GM23338 (cell line): Measurements from ENCODE around the gene RAB3GAP2. TPM values are rescaled to one million over a fixed set of nuclear protein-coding genes. Genes with fewer than 3 reads are reported as not detected.

Experiments
- ATAC-seq: fragments of 200-7000 bp; cut with Tn5 transposase; 3 replicates; pipeline ENCODE4 v1.9.1; 2020
- DNase-seq: peaks from one replicate; pipeline ENCODE4 v3.0.0-alpha.2; 2015; ENCODE audit warnings: low spot score
- H2AFZ ChIP-seq: fragments of 200-600 bp; sonication (generic); 2 replicates; pipeline ENCODE4 v1.8.0; 2016; ENCODE audit warnings: antibody characterized with exemption, mild to moderate bottlenecking, moderate library complexity
- H3F3A ChIP-seq: fragments of 200-600 bp; sonication (generic); replicated peaks from 2 replicates; pipeline ENCODE4 v1.8.0; 2017; ENCODE audit warnings: antibody characterized with exemption, mixed run types, low read depth
- H3K27ac ChIP-seq: fragments of 200-600 bp; sonication (generic); 2 replicates; pipeline ENCODE4 v1.6.1; 2016; ENCODE audit warnings: low read depth
- H3K27me3 ChIP-seq: fragments of 200-600 bp; sonication (generic); 2 replicates; pipeline ENCODE4 v1.8.0; 2016; ENCODE audit warnings: mild to moderate bottlenecking, mixed run types, moderate library complexity; ENCODE audit not compliant: insufficient read depth
- H3K36me3 ChIP-seq: fragments of 200-600 bp; sonication (generic); 2 replicates; pipeline ENCODE4 v1.8.0; 2016; ENCODE audit warnings: mild to moderate bottlenecking; ENCODE audit not compliant: insufficient read depth
- H3K4me1 ChIP-seq: fragments of 200-600 bp; sonication (generic); 2 replicates; pipeline ENCODE4 v1.8.0; 2016; ENCODE audit warnings: mild to moderate bottlenecking, moderate library complexity; ENCODE audit not compliant: insufficient read depth
- H3K4me2 ChIP-seq: fragments of 200-600 bp; sonication (generic); 2 replicates; pipeline ENCODE4 v1.7.1; 2017; ENCODE audit warnings: mixed run types
- H3K4me3 ChIP-seq: fragments of 200-600 bp; sonication (generic); 2 replicates; pipeline ENCODE4 v1.6.1; 2016; ENCODE audit warnings: mixed run types
- H3K79me2 ChIP-seq: fragments of 200-600 bp; sonication (generic); replicated peaks from 2 replicates; pipeline ENCODE4 v1.8.0; 2017; ENCODE audit warnings: mild to moderate bottlenecking; ENCODE audit not compliant: insufficient read depth
- H3K9me2 ChIP-seq: fragments of 200-600 bp; sonication (generic); 2 replicates; pipeline ENCODE4 v1.8.0; 2017; ENCODE audit not compliant: insufficient read depth
- H4K20me1 ChIP-seq: fragments of 200-600 bp; sonication (generic); replicated peaks from 2 replicates; pipeline ENCODE4 v1.8.0; 2017; ENCODE audit warnings: mild to moderate bottlenecking; ENCODE audit not compliant: insufficient read depth
- H3K27ac Mint-ChIP-seq: 2 replicates; pipeline ENCODE4 v1.8.0; 2020; ENCODE audit warnings: inconsistent platforms, mild to moderate bottlenecking, moderate library complexity, mixed read lengths
- H3K27me3 Mint-ChIP-seq: 3 replicates; pipeline ENCODE4 v1.8.0; 2022; ENCODE audit warnings: low read depth, mild to moderate bottlenecking, moderate library complexity, mixed read lengths, inconsistent platforms; ENCODE audit not compliant: insufficient read depth, poor library complexity
- H3K36me3 Mint-ChIP-seq: 3 replicates; pipeline ENCODE4 v1.8.0; 2021; ENCODE audit warnings: low read depth, mild to moderate bottlenecking, inconsistent platforms, moderate library complexity, mixed read lengths
- H3K4me1 Mint-ChIP-seq: 3 replicates; pipeline ENCODE4 v1.8.0; 2020; ENCODE audit warnings: mild to moderate bottlenecking, inconsistent platforms, mixed read lengths
- H3K4me3 Mint-ChIP-seq: 3 replicates; pipeline ENCODE4 v1.8.0; 2021; ENCODE audit warnings: moderate library complexity, mild to moderate bottlenecking, inconsistent platforms, mixed read lengths
- H3K9me3 Mint-ChIP-seq: 3 replicates; pipeline ENCODE4 v1.8.0; 2020; ENCODE audit warnings: moderate library complexity, mild to moderate bottlenecking, inconsistent platforms, mixed read lengths
- CTCF ChIP-seq, 2 experiments: fragments of 200-600 bp in 1 of 2; sonication (generic) in 1 of 2; conservative IDR thresholded peaks; 2 replicates each; pipeline versions ENCODE4 v1.5.1 to v1.6.1; 2016 to 2017; ENCODE audit warnings: antibody characterized with exemption in 2 of 2, low read depth in 2 of 2, mild to moderate bottlenecking in 2 of 2, moderate library complexity in 1 of 2
- EZH2phosphoT487 ChIP-seq: fragments of 200-600 bp; sonication (generic); IDR thresholded peaks from one replicate; pipeline ENCODE4 v1.8.1; 2018; ENCODE audit warnings: antibody characterized with exemption; ENCODE audit not compliant: unreplicated experiment
- JUNB ChIP-seq: IDR thresholded peaks from one replicate; pipeline ENCODE4 v1.6.1; 2016; ENCODE audit warnings: antibody characterized with exemption; ENCODE audit not compliant: unreplicated experiment
- NANOG ChIP-seq: IDR thresholded peaks from 2 replicates; pipeline ENCODE4 v1.6.1; 2016; ENCODE audit warnings: antibody characterized with exemption, borderline replicate concordance
- POLR2AphosphoS5 ChIP-seq: IDR thresholded peaks from 2 replicates; pipeline ENCODE4 v1.6.1; 2016; ENCODE audit warnings: antibody characterized with exemption, low read depth
- REST ChIP-seq: IDR thresholded peaks from one replicate; pipeline ENCODE4 v1.6.1; 2018; ENCODE audit warnings: antibody characterized with exemption; ENCODE audit not compliant: unreplicated experiment
- STAT1 ChIP-seq: IDR thresholded peaks from one replicate; pipeline ENCODE4 v1.6.1; 2016; ENCODE audit warnings: antibody characterized with exemption; ENCODE audit not compliant: unreplicated experiment
- ZNF114 ChIP-seq: fragments of 250-450 bp; sonication (Bioruptor Pico); IDR thresholded peaks from 2 replicates; pipeline ENCODE4 v1.5.0; 2020; ENCODE audit warnings: mild to moderate bottlenecking, moderate library complexity
- ZNF331 ChIP-seq: fragments of 250-450 bp; sonication (Bioruptor Pico); IDR thresholded peaks from 2 replicates; pipeline ENCODE4 v1.5.0; 2020; ENCODE audit warnings: low read depth, mild to moderate bottlenecking, moderate library complexity
- polyA plus RNA-seq: library from polyadenylated mRNA; unstranded; fragments of >200 nt; fragmentation: Nextera tagmentation; extraction: Ambion mirVana; gene quantifications from 2 replicates; pipeline ENCODE4 v1.2.1, GENCODE V29; 2016
- total RNA-seq: library from RNA; depleted of rRNA; stranded (reverse); fragments of >200 nt; shearing (Covaris generic); gene quantifications from 2 replicates; pipeline ENCODE4 v1.2.3, GENCODE V29; 2014
- TF ChIP-seq, protein P1 (sequence below): IDR thresholded peaks from 2 replicates; pipeline ENCODE4 v1.6.1; 2016; ENCODE audit warnings: antibody characterized with exemption

RAB3GAP2 gene
- total and polyA plus RNA-seq, 2 experiments from 2014 or later, result 19.4 to 44.6 TPM

DNA sequence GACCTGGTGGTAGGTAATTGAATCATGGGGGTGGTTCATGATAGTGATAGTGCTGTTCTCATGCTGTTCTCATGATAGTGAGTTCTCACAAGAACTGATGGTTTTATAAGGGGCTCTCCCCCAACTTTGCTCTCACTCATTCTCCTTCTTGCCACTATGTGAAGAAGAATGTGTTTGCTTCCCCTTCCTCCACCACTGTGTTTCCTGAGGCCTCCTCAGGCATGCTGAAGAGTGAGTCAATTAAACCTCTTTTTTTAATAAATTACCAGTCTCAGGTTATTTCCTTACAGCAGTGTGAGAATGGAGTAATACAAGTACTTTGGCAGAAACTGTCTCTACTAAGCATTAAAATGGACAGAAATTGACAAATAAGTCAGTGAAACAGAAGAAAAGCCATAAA, 21.6 kb downstream of the RAB3GAP2 start:
- Histone ChIP-seq H3K9me2 (peaks cover 5% of the 10 kb centered on the region; the same call in 1 of the 2 replicates), H3K27ac (no peak overlapping the region), H4K20me1 (peaks cover 8% of the 10 kb centered on the region; the same call in 1 of the 2 replicates), H3K36me3 (peaks cover 32% of the 10 kb centered on the region), H2AFZ (no peak overlapping the region), H3K79me2 (peaks cover 89% of the 10 kb centered on the region), H3K4me3 (no peak overlapping the region), H3F3A (0 out of 2 replicates have a peak, but pooled peaks cover 4% of the 10 kb centered on the region), H3K4me1 (peaks cover 18% of the 10 kb centered on the region), H3K4me2 (no peak overlapping the region), H3K27me3 (no peaks in the 10 kb centered on the region)
- Mint-ChIP-seq H3K27me3 (peaks cover 6% of the 10 kb centered on the region), H3K4me3 (no peak overlapping the region), H3K27ac (no peak overlapping the region), H3K9me3 (peaks cover 63% of the 10 kb centered on the region), H3K4me1 (peaks cover 24% of the 10 kb centered on the region), H3K36me3 (peaks cover 85% of the 10 kb centered on the region)
- DNase-seq (no peak), ATAC-seq (no peak)
- TF ChIP-seq, protein P1, sequence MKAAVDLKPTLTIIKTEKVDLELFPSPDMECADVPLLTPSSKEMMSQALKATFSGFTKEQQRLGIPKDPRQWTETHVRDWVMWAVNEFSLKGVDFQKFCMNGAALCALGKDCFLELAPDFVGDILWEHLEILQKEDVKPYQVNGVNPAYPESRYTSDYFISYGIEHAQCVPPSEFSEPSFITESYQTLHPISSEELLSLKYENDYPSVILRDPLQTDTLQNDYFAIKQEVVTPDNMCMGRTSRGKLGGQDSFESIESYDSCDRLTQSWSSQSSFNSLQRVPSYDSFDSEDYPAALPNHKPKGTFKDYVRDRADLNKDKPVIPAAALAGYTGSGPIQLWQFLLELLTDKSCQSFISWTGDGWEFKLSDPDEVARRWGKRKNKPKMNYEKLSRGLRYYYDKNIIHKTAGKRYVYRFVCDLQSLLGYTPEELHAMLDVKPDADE, result no peak
- TF ChIP-seq ZNF331 (CRISPR knock-in tag), result no peak

DNA sequence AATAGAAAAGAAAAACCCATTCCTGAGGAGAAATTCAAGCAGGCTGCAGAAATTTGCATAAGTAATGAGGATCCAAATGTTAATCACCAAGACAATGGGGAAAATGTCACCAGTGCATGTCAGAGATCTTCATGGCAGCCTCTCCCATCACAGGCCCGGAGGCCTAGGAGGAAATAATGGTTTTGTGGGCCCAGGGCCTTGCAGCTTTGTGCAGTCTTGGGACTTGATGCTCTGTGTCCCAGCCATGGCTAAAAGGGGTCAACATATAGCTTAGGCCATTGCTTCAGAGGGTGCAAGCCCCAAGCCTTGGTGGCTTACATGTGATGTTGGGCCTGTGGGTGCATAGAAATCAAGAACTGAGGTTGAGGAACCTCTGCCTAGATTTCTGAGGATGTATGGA, 22.7 kb downstream of the RAB3GAP2 start:
- Histone ChIP-seq H3K4me3 (no peak overlapping the region), H4K20me1 (no peaks in the 10 kb centered on the region; the same call in 1 of the 2 replicates), H3K27ac (no peak overlapping the region), H3K4me1 (peaks cover 15% of the 10 kb centered on the region), H3K9me2 (peaks cover 5% of the 10 kb centered on the region; the same call in 1 of the 2 replicates), H3K79me2 (peaks cover 86% of the 10 kb centered on the region), H3K36me3 (peaks cover 32% of the 10 kb centered on the region), H3K4me2 (no peak overlapping the region), H3F3A (no peaks in the 10 kb centered on the region), H2AFZ (no peak overlapping the region), H3K27me3 (no peaks in the 10 kb centered on the region)
- Mint-ChIP-seq H3K4me3 (no peak overlapping the region), H3K9me3 (peaks cover 71% of the 10 kb centered on the region), H3K27me3 (peaks cover 12% of the 10 kb centered on the region), H3K4me1 (peaks cover 22% of the 10 kb centered on the region), H3K27ac (no peak overlapping the region), H3K36me3 (peaks cover 90% of the 10 kb centered on the region)
- no peak for ATAC-seq
- DNase-seq, result no peak
- no peak for TF ChIP-seq POLR2AphosphoS5
- TF ChIP-seq ZNF114, result no peak
- TF ChIP-seq STAT1, result no peak
- TF ChIP-seq REST, result no peak
- TF ChIP-seq CTCF (conservative IDR thresholded peaks at IDR 0.05; ENCODE audit: low read depth in 2 of 2), result no peak
- no peak for TF ChIP-seq JUNB
- TF ChIP-seq, protein P1, result no peak
- no peak for TF ChIP-seq EZH2phosphoT487
- TF ChIP-seq ZNF331 (CRISPR knock-in tag), result no peak
- no peak for TF ChIP-seq NANOG
